ENCODE measurements around the gene SERPINB8. TPM values are rescaled to one million over a fixed set of nuclear protein-coding genes. Genes with fewer than 3 reads are reported as not detected.

Gene SERPINB8
- total and polyA plus RNA-seq, 2 experiments from 2014 or later: 9.3 to 14.7 TPM

GRCh38 chr18:64017870-64018269 lies 48.0 kb downstream of the SERPINB8 start:
- Histone ChIP-seq H3K9me2 (replicated peaks; ENCODE audit: insufficient read depth) (no peaks in the 10 kb centered on the region), H2AFZ (no peak overlapping the region), H3K4me3 (no peak overlapping the region), H3K27me3 (no peaks in the 10 kb centered on the region), H3K36me3 (replicated peaks; ENCODE audit: insufficient read depth, low read depth) (no peaks in the 10 kb centered on the region), H3K4me2 (no peak overlapping the region), H3K27ac (no peak overlapping the region), H3K4me1 (ENCODE audit: insufficient read depth) (no peaks in the 10 kb centered on the region), H4K20me1 (ENCODE audit: insufficient read depth, poor library complexity, severe bottlenecking) (no peaks in the 10 kb centered on the region), H3K79me2 (no peaks in the 10 kb centered on the region), H3K9me3 (ENCODE audit: low read depth) (no peaks in the 10 kb centered on the region)
- WGBS (ENCODE audit: low lambda C conversion rate, missing lambda C conversion rate): 0% methylated on average over 1 of the region's 1 CpG
- DNase-seq (ENCODE audit: low spot score): peak; percentile 46
- TF ChIP-seq EZH2phosphoT487 (IDR thresholded peaks at IDR 0.05; ENCODE audit: low read depth, severe bottlenecking, unreplicated experiment): no peak
- TF ChIP-seq CTCF (IDR thresholded peaks at IDR 0.05; ENCODE audit: poor library complexity): peak; percentile 65

GRCh38 chr18:64019922-64020756 lies 50.3 kb downstream of the SERPINB8 start:
- Histone ChIP-seq H3K9me3 (ENCODE audit: low read depth) (no peaks in the 10 kb centered on the region), H4K20me1 (ENCODE audit: insufficient read depth, poor library complexity, severe bottlenecking) (no peaks in the 10 kb centered on the region), H3K9me2 (replicated peaks; ENCODE audit: insufficient read depth) (no peaks in the 10 kb centered on the region), H3K4me2 (no peak overlapping the region), H3K27ac (no peak overlapping the region), H3K79me2 (no peaks in the 10 kb centered on the region), H3K4me3 (no peak overlapping the region), H3K36me3 (replicated peaks; ENCODE audit: insufficient read depth, low read depth) (no peaks in the 10 kb centered on the region), H3K4me1 (ENCODE audit: insufficient read depth) (no peaks in the 10 kb centered on the region), H2AFZ (no peak overlapping the region), H3K27me3 (no peaks in the 10 kb centered on the region)
- TF ChIP-seq EZH2 (IDR thresholded peaks at IDR 0.05; ENCODE audit: borderline replicate concordance): no peak
- TF ChIP-seq EZH2phosphoT487 (IDR thresholded peaks at IDR 0.05; ENCODE audit: low read depth, severe bottlenecking, unreplicated experiment): no peak
- TF ChIP-seq CTCF (IDR thresholded peaks at IDR 0.05; ENCODE audit: poor library complexity): no peak
- DNase-seq (ENCODE audit: low spot score): no peak
- WGBS (ENCODE audit: low lambda C conversion rate, missing lambda C conversion rate): 80% methylated on average over 3 of the region's 3 CpGs

- H4K20me1 ChIP-seq (ENCODE audit: insufficient read depth, poor library complexity, severe bottlenecking): no peaks in the 10 kb centered on the region
- no peak for TF ChIP-seq CTCF (IDR thresholded peaks at IDR 0.05; ENCODE audit: poor library complexity)
- no peak for TF ChIP-seq EZH2 (IDR thresholded peaks at IDR 0.05; ENCODE audit: borderline replicate concordance)
- no peak for TF ChIP-seq EZH2phosphoT487 (IDR thresholded peaks at IDR 0.05; ENCODE audit: low read depth, severe bottlenecking, unreplicated experiment)
- H3K27me3 ChIP-seq: no peaks in the 10 kb centered on the region
- H3K36me3 ChIP-seq (replicated peaks; ENCODE audit: insufficient read depth, low read depth): no peaks in the 10 kb centered on the region
- DNase-seq (ENCODE audit: low spot score): no peak
- no peaks in the 10 kb centered on the region for H3K9me2 ChIP-seq (replicated peaks; ENCODE audit: insufficient read depth)
- 98% methylated on average over 19 of the region's 20 CpGs for WGBS (ENCODE audit: low lambda C conversion rate, missing lambda C conversion rate)
- H3K27ac ChIP-seq: no peak overlapping the region
- H3K4me2 ChIP-seq: no peak overlapping the region
- no peaks in the 10 kb centered on the region for H3K9me3 ChIP-seq (ENCODE audit: low read depth)
- no peaks in the 10 kb centered on the region for H3K79me2 ChIP-seq
- no peak overlapping the region for H2AFZ ChIP-seq
- H3K4me1 ChIP-seq (ENCODE audit: insufficient read depth): no peaks in the 10 kb centered on the region
- H3K4me3 ChIP-seq: no peak overlapping the region
Observed at GRCh38 chr18:64026350-64026749, 56.5 kb downstream of the SERPINB8 start.

All from hepatocyte (in vitro differentiated cells).